Pulmonary artery endothelial cell (primary cell): ENCODE measurements around the gene ZNF225. TPM values are rescaled to one million over a fixed set of nuclear protein-coding genes. Genes with fewer than 3 reads are reported as not detected.
"Not testable (repeated sequence)": the region's sequence is repeated elsewhere in the genome, so short reads cannot be mapped to it uniquely, and the experiment has no call there.

Experiments
- DNase-seq: peaks from one replicate; pipeline ENCODE4 v3.0.0-alpha.2; 2011; ENCODE audit warnings: low read depth, low spot score
- total RNA-seq: library from RNA; depleted of rRNA; stranded (reverse); fragments of >200 nt; gene quantifications from 2 replicates; pipeline ENCODE4 v1.2.3, GENCODE V29; 2014

ZNF225 gene
- total RNA-seq, result 4.5 and 6.7 TPM in 2 replicates

- peak; percentile 95 for DNase-seq
Observed at GRCh38 chr19:44113138-44113783, at the start of gene ZNF225. Gene ZNF225 (plus strand): TSS chr19:44113399. CDS start chr19:44115828, 2,429 bp downstream.

DNA sequence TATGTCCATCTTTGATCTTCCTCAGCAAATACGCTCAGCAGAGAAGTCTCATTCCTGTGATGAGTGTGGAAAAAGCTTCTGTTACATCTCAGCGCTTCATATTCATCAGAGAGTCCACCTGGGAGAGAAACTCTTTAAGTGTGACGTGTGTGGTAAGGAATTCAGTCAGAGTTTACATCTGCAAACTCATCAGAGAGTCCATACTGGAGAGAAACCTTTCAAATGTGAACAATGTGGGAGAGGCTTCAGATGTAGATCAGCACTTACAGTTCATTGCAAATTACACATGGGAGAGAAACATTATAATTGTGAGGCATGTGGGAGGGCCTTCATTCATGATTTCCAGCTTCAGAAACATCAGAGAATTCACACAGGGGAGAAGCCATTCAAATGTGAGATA, 46.9 kb upstream of the ZNF225 start:
- no peak for DNase-seq

DNA sequence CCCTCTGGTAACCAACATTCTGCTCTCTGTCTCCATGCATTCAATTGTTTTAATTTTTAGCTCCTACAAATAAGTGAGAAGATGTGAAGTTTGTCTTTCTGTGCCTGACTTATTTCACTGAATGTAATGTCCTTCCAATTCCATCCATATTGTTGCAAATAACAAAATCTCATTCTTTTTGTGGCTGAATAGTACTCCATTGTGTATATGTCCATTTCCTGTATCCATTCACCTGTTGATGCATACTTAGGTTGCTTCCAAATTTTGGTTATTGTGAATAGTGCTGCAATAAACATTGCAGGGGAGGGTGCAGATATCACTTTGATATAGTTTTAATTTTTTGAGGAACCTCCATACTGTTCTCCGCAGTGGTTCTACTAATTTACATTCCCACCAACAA, 43.8 kb upstream of the ZNF225 start:
- DNase-seq, result no peak

GRCh38 chr19:44071824-44072542, 41.2 kb upstream of the ZNF225 start, which contains the start of gene ZNF284:
Gene ZNF284 (plus strand): TSS chr19:44072159. CDS start chr19:44076390, 4,231 bp downstream.
- peak; percentile 66 for DNase-seq

DNA sequence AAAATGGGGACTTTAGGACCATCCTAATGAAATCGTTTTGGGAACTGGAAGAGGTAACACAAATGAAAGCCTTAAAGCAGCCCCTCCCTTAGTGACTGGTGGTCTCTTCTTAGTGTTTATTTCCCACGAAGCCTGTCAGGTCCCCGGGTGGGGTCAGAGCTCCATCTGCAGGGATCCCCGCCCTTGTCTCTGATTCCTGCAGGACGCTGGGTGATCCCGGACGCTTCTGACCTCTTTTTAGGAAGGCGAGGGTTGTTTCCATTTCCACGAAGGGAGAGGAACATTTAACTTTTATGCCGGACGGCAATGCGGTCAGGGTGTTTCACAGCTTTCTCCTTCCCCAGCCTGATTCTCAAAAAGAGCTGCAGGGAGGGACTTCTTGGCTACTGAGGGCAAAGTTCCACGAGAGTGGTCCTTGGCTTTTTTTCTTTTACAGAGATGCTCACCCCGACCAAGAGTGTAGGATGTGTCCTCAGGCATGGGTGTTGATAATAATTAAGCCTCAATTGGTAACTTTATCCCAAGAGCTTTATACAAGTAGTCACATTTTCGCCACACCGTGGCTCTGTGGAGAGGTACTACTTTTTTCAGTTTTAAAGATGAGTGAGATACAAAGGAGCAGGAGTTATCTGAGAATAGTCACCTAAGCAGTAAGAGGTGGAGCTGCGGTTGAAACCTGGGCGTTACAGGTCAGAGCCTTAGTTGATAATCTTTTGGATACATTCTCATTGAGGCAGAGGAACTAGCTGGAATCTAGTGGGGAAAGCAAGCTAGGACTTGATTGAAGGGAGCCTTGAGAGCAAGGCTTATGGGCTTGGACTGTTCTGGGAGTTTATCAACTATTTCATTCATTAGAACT, 40.4 kb upstream of the ZNF225 start:
- no peak for DNase-seq

DNA sequence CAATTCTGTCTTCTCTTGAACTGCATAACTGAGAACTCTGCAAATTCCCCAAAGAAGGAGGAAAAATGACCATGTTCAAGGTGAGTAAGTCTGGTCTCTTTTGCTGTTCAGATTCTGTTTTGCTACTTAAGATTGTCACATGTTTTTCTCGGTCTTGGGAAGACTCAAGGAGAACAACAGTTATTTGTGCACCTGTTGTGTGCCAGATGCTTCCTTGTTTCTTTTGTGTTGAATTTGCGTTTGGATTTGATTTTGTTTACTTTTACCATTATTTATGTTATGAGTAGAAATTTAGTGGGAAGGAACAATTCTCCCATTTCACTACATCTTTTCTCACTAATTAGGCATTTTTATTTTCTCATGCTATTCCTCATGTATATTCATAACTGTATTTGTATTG, 36.9 kb upstream of the ZNF225 start:
- no peak for DNase-seq

DNA sequence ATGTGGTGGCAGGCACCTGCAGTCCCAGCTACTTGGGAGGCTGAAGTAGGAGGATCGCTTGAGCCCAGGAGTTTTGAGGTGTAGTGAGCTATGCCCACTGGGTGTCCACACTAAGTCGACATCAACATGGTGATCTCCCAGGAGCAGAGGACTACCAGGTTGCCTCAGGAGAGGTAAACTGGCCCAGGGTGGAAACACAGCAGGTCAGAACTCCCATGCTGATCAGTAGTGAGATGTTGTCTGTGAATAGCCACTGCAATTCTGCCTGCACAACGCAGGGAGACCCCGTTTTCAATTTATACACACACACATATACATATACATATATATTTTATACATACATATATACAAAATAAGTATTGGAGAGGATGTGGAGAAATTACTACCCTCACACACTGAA, 21.1 kb upstream of the ZNF225 start:
- DNase-seq, result no peak

- peak; percentile 58 for DNase-seq
Observed at GRCh38 chr19:44093931-44094765, 19.1 kb upstream of the ZNF225 start, which contains the start of gene ZNF224. Gene ZNF224 (plus strand): TSS chr19:44094361. CDS start chr19:44097874, 3,513 bp downstream.

DNA sequence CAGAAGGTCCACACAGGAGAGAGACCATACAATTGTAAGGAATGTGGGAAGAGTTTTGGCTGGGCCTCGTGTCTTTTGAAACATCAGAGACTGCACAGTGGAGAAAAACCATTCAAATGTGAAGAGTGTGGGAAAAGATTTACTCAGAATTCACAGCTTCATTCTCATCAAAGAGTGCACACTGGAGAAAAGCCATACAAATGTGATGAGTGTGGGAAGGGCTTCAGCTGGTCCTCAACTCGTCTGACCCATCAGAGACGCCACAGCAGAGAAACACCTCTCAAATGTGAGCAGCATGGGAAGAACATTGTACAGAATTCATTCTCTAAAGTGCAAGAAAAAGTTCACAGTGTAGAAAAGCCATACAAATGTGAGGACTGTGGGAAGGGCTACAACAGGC, 5.4 kb upstream of the ZNF225 start:
- no peak for DNase-seq

- DNase-seq, result no peak
Observed at GRCh38 chr19:44109458-44109857, 3.7 kb upstream of the ZNF225 start.

DNA sequence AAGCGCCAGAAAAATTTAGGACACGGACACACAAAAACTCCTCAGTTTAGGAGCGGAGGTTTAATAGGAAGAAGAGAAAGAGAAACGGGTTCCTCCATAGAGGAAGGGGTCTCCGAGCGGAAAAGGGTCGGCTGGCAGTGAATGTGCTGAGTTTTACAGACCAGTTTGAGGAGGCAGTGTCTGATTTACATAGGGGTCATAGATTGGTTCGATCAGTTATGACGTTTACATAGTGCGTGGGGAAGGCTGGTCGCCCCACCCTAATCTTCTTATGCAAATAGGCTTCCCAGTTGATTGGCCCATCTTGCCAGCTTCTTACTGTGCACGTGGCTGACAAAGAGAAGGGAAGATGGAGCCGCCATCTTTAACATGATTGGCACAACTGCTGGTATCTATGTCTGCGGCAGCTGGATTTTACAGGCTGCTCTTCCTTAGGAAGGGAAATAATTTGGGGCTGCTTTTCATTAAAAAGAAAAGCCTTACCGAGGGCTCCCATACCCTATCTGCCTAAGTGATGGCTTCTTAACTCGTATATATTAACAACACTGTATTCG, 1.2 kb upstream of the ZNF225 start:
- peak; percentile 53 for DNase-seq

DNA sequence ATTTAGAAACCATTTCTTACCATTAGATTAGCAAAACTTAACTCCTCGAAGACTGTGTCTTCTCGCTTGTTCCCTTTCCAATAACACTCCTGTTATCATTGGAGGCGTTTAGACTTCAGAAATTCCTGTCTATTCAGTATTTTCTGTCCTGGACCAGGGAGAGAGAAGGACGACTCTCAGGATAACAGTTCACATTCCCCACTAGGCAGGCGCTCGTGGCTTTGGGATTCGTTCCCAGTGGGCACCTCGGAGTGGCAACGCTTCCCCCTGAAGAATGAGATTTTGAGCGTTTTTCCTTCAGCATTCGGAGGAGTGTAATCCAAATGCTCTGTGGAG, 429 bp upstream of the ZNF225 start:
- no peak for DNase-seq

- no peak for DNase-seq
Observed at GRCh38 chr19:44113784-44114390, 688 bp downstream of the ZNF225 start.

- DNase-seq, result not testable (repeated sequence)
Observed at GRCh38 chr19:44121162-44121561, 8.0 kb downstream of the ZNF225 start.

DNA sequence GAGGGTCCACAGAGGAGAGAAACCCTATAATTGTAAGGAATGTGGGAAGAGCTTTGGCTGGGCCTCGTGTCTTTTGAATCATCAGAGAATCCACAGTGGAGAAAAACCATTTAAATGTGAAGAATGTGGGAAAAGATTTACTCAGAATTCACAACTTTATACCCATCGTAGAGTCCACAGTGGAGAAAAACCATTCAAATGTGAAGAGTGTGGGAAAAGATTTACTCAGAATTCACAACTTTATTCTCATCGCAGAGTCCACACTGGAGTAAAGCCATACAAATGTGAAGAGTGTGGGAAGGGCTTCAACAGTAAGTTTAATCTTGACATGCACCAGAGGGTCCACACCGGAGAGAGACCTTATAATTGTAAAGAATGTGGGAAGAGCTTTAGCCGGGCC, 18.8 kb downstream of the ZNF225 start:
- DNase-seq, result no peak

GRCh38 chr19:44141191-44142058, 28.2 kb downstream of the ZNF225 start, which contains the start of gene ZNF234:
Gene ZNF234 (plus strand): TSS chr19:44141554. CDS start chr19:44144633, 3,079 bp downstream.
- DNase-seq, result peak; percentile 53

DNA sequence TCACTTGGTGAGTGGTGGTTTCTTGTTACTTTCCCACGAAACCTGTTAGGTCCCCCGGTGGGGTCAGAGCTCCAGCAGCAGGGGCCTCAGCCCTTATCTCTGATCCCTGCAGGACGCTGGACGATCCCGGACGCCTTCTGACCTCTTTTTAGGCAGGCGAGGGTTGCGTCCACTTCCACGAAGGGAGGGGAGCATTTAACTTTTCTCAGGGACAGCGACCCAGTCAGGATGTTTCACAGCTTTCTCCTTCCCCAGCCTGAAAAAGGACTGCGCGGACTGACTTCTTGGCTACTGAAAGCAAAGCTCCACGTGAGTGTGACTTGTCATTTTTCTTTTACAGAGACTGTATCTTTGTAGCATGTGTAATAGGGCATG, 28.8 kb downstream of the ZNF225 start:
- DNase-seq, result no peak

GRCh38 chr19:44149776-44150175, 36.6 kb downstream of the ZNF225 start:
- DNase-seq, result no peak

- DNase-seq, result no peak
Observed at GRCh38 chr19:44151491-44151890, 38.3 kb downstream of the ZNF225 start.
